Measurements from ENCODE around the gene ZNF337. TPM values are rescaled to one million over a fixed set of nuclear protein-coding genes. Genes with fewer than 3 reads are reported as not detected.

The ZNF337 gene
- total RNA-seq, 1 experiment from 2014 or later: 9.1 TPM

DNA sequence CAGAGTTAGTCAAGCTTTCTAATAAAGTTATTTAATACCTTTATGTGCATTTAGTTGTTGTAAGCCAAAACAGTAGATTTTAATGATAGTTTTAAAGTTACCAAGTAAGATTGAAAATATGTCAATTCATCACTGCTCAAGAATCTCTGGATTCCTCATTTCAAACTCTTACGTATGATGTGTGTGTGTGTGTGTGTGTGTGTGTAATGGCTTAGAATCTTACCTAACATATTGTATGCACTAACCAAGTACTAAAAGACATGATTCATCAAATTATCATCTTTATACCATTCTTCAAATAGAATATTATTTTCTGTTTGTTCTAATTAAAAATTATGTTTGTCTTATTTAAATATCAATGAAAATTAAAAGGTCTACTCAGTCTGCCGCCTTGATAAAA is 41.5 kb upstream of the ZNF337 start:
- ChIA-PET POLR2A (no interaction called here), CTCF (no interaction called here)
- Histone ChIP-seq H3K27me3 (ENCODE audit: control insufficient read depth, insufficient read depth, low read length) (no peaks in the 10 kb centered on the region), H3K36me3 (ENCODE audit: control insufficient read depth, insufficient read depth, low read length) (no peaks in the 10 kb centered on the region), H3K9me3 (ENCODE audit: control insufficient read depth, insufficient read depth, low read depth, low read length) (no peaks in the 10 kb centered on the region), H3K4me1 (ENCODE audit: control insufficient read depth, insufficient read depth, low read length) (no peaks in the 10 kb centered on the region), H3K4me3 (ENCODE audit: low read depth in 2 of 2, low read length in 2 of 2) (no peak overlapping the region), H3K27ac (ENCODE audit: low read length) (no peak overlapping the region)
- in situ Hi-C loops (cut with HindIII; ENCODE audit: low pct_unique_long_range_greater_than_20kb, low sequenced_read_pairs) (no loop called here), intact Hi-C loops (cut with micrococcal nuclease; ENCODE audit: unreplicated experiment) (no loop called here)
- ATAC-seq (no peak), DNase-seq (ENCODE audit: low read depth, low spot score) (no peak)
- TF ChIP-seq TCF7L2 (IDR thresholded peaks at IDR 0.05; ENCODE audit: low read depth, low read length): no peak
- TF ChIP-seq SIN3A (IDR thresholded peaks at IDR 0.05; ENCODE audit: borderline replicate concordance, insufficient read depth, low read depth, low read length): no peak
- TF ChIP-seq, protein P1, sequence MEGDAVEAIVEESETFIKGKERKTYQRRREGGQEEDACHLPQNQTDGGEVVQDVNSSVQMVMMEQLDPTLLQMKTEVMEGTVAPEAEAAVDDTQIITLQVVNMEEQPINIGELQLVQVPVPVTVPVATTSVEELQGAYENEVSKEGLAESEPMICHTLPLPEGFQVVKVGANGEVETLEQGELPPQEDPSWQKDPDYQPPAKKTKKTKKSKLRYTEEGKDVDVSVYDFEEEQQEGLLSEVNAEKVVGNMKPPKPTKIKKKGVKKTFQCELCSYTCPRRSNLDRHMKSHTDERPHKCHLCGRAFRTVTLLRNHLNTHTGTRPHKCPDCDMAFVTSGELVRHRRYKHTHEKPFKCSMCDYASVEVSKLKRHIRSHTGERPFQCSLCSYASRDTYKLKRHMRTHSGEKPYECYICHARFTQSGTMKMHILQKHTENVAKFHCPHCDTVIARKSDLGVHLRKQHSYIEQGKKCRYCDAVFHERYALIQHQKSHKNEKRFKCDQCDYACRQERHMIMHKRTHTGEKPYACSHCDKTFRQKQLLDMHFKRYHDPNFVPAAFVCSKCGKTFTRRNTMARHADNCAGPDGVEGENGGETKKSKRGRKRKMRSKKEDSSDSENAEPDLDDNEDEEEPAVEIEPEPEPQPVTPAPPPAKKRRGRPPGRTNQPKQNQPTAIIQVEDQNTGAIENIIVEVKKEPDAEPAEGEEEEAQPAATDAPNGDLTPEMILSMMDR (IDR thresholded peaks at IDR 0.05): no peak
- TF ChIP-seq POLR2AphosphoS5 (IDR thresholded peaks at IDR 0.05; ENCODE audit: low read depth, low read length): no peak
- TF ChIP-seq, protein P2, sequence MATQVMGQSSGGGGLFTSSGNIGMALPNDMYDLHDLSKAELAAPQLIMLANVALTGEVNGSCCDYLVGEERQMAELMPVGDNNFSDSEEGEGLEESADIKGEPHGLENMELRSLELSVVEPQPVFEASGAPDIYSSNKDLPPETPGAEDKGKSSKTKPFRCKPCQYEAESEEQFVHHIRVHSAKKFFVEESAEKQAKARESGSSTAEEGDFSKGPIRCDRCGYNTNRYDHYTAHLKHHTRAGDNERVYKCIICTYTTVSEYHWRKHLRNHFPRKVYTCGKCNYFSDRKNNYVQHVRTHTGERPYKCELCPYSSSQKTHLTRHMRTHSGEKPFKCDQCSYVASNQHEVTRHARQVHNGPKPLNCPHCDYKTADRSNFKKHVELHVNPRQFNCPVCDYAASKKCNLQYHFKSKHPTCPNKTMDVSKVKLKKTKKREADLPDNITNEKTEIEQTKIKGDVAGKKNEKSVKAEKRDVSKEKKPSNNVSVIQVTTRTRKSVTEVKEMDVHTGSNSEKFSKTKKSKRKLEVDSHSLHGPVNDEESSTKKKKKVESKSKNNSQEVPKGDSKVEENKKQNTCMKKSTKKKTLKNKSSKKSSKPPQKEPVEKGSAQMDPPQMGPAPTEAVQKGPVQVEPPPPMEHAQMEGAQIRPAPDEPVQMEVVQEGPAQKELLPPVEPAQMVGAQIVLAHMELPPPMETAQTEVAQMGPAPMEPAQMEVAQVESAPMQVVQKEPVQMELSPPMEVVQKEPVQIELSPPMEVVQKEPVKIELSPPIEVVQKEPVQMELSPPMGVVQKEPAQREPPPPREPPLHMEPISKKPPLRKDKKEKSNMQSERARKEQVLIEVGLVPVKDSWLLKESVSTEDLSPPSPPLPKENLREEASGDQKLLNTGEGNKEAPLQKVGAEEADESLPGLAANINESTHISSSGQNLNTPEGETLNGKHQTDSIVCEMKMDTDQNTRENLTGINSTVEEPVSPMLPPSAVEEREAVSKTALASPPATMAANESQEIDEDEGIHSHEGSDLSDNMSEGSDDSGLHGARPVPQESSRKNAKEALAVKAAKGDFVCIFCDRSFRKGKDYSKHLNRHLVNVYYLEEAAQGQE (IDR thresholded peaks at IDR 0.05; ENCODE audit: insufficient read depth in 1 of 2, low read depth in 2 of 2, low read length in 1 of 2): no peak
- no TSS peak for BruUV-seq (replicated peaks)

DNA sequence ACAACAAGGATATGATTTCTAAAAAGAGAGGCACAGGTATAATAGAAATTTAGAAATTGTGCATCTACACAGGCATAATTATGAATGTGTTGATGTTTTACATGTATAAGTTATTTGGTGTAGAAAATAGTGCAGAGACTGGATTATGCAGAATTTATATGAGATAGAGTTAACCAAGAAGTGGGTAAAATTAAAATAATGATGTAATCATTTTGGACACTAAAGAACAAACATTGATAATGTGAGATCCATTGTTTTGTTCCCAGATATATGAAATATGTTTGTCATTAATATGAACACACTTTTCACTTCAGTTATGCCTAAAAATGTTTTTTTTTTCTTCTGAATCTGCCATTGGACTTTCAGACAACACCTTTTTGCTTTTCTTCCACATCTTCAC is 37.2 kb upstream of the ZNF337 start:
- in situ Hi-C loops (cut with HindIII; ENCODE audit: low pct_unique_long_range_greater_than_20kb, low sequenced_read_pairs) (no loop called here), intact Hi-C loops (cut with micrococcal nuclease; ENCODE audit: unreplicated experiment) (no loop called here)
- Histone ChIP-seq H3K27ac (ENCODE audit: low read length) (no peak overlapping the region), H3K4me1 (ENCODE audit: control insufficient read depth, insufficient read depth, low read length) (no peaks in the 10 kb centered on the region), H3K4me3 (ENCODE audit: low read depth in 2 of 2, low read length in 2 of 2) (no peak overlapping the region), H3K9me3 (ENCODE audit: control insufficient read depth, insufficient read depth, low read depth, low read length) (no peaks in the 10 kb centered on the region), H3K27me3 (ENCODE audit: control insufficient read depth, insufficient read depth, low read length) (no peaks in the 10 kb centered on the region), H3K36me3 (ENCODE audit: control insufficient read depth, insufficient read depth, low read length) (no peaks in the 10 kb centered on the region)
- CTCF ChIA-PET: no interaction called here
- DNase-seq (ENCODE audit: low read depth, low spot score) (no peak), ATAC-seq (no peak)
- BruUV-seq (replicated peaks): no TSS peak
- POLR2A ChIA-PET: no interaction called here
- no peak for TF ChIP-seq POLR2AphosphoS5 (IDR thresholded peaks at IDR 0.05; ENCODE audit: low read depth, low read length)
- TF ChIP-seq, protein P1 (IDR thresholded peaks at IDR 0.05): no peak
- TF ChIP-seq, protein P2 (IDR thresholded peaks at IDR 0.05; ENCODE audit: insufficient read depth in 1 of 2, low read depth in 2 of 2, low read length in 1 of 2): no peak
- TF ChIP-seq SIN3A (IDR thresholded peaks at IDR 0.05; ENCODE audit: borderline replicate concordance, insufficient read depth, low read depth, low read length): no peak
- TF ChIP-seq TCF7L2 (IDR thresholded peaks at IDR 0.05; ENCODE audit: low read depth, low read length): no peak

All from Panc1 (cell line).